ENCODE results near the gene HEY2.

Gene HEY2

DNA sequence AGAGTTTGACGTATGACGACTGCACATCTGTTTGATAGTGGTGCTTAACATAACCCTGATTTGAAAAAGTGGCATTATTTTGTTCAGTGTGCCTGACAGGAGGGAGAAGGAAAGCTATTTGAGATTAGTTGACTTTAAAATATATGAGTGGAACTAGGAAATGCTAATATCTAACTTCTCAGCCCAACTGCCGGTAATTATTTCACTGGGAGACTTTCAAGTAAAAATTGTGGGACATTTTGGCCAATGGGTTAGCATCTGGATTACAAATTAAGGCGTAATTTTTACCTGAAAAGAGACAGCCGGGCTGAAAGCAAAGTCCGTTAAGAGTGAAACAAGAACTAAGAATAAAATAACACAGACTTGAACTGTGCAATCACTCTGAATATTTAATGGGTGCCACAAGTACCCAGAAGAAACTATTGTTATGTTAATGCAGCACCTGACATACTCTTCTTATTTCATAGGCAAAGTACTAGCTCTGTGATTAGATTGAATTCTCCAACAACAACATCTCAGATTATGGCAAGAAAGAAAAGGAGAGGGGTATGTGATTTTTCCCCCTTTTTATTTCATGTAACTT lies 2.0 kb downstream of the HEY2 start:
- Histone ChIP-seq H2AFZ (ENCODE audit: low read length) (no peak overlapping the region), H3K4me2 (ENCODE audit: low read depth, low read length, poor library complexity, severe bottlenecking) (no peak overlapping the region), H3K9me2 (replicated peaks; ENCODE audit: low read depth, low read length) (no peaks in the 10 kb centered on the region), H3K9me3 (ENCODE audit: insufficient read depth, low read depth, low read length) (no peaks in the 10 kb centered on the region), H4K20me1 (ENCODE audit: insufficient read depth, low read length, poor library complexity, severe bottlenecking) (no peaks in the 10 kb centered on the region), H3K27me3 (ENCODE audit: insufficient read depth, low read length, poor library complexity, severe bottlenecking) (peaks cover 4% of the 10 kb centered on the region), H3K9ac (ENCODE audit: low read depth, low read length, poor library complexity, severe bottlenecking) (no peak overlapping the region), H3K4me1 (ENCODE audit: insufficient read depth, low read length, poor library complexity, severe bottlenecking) (no peaks in the 10 kb centered on the region), H3F3A (ENCODE audit: low read depth) (no peaks in the 10 kb centered on the region), H3K79me2 (ENCODE audit: insufficient read depth, low read length) (no peaks in the 10 kb centered on the region), H3K36me3 (ENCODE audit: insufficient read depth, low read length) (no peaks in the 10 kb centered on the region), H3K4me3 (ENCODE audit: low read length, poor library complexity, severe bottlenecking) (no peak overlapping the region)
- TF ChIP-seq, protein P1, sequence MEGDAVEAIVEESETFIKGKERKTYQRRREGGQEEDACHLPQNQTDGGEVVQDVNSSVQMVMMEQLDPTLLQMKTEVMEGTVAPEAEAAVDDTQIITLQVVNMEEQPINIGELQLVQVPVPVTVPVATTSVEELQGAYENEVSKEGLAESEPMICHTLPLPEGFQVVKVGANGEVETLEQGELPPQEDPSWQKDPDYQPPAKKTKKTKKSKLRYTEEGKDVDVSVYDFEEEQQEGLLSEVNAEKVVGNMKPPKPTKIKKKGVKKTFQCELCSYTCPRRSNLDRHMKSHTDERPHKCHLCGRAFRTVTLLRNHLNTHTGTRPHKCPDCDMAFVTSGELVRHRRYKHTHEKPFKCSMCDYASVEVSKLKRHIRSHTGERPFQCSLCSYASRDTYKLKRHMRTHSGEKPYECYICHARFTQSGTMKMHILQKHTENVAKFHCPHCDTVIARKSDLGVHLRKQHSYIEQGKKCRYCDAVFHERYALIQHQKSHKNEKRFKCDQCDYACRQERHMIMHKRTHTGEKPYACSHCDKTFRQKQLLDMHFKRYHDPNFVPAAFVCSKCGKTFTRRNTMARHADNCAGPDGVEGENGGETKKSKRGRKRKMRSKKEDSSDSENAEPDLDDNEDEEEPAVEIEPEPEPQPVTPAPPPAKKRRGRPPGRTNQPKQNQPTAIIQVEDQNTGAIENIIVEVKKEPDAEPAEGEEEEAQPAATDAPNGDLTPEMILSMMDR (conservative IDR thresholded peaks at IDR 0.05; ENCODE audit: low read length) = no peak
- no peak for TF ChIP-seq EZH2phosphoT487 (IDR thresholded peaks at IDR 0.05; ENCODE audit: borderline replicate concordance)

DNA sequence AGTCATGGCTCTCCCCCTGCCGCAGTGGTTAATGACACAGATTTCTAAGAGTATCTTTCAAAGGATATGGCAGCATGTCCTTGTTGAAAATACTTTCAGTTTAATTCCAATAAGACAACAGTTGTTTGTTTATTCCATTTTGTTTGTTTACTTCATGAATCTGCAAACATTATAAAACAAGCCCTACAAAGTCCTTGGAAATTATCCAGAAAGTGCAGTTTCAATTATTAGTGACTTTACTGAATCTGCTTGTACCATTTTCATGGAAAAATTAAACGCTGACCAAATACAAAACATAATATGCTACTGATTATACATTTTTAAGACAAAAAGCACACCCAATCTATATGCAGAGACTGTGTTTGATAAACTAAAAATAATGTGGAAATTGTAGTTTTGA lies 3.3 kb downstream of the HEY2 start:
- Histone ChIP-seq H2AFZ (ENCODE audit: low read length) (no peak overlapping the region), H3K36me3 (ENCODE audit: insufficient read depth, low read length) (no peaks in the 10 kb centered on the region), H3K4me1 (ENCODE audit: insufficient read depth, low read length, poor library complexity, severe bottlenecking) (no peaks in the 10 kb centered on the region), H3K9me2 (replicated peaks; ENCODE audit: low read depth, low read length) (no peaks in the 10 kb centered on the region), H3K9ac (ENCODE audit: low read depth, low read length, poor library complexity, severe bottlenecking) (no peak overlapping the region), H3K79me2 (ENCODE audit: insufficient read depth, low read length) (no peaks in the 10 kb centered on the region), H3K4me2 (ENCODE audit: low read depth, low read length, poor library complexity, severe bottlenecking) (peak overlapping the region; percentile 23), H3K9me3 (ENCODE audit: insufficient read depth, low read depth, low read length) (no peaks in the 10 kb centered on the region), H3F3A (ENCODE audit: low read depth) (no peaks in the 10 kb centered on the region), H3K4me3 (ENCODE audit: low read length, poor library complexity, severe bottlenecking) (no peak overlapping the region), H3K27me3 (ENCODE audit: insufficient read depth, low read length, poor library complexity, severe bottlenecking) (peaks cover 4% of the 10 kb centered on the region), H4K20me1 (ENCODE audit: insufficient read depth, low read length, poor library complexity, severe bottlenecking) (no peaks in the 10 kb centered on the region)
- TF ChIP-seq, protein P1 (conservative IDR thresholded peaks at IDR 0.05; ENCODE audit: low read length) = no peak
- no peak for TF ChIP-seq EZH2phosphoT487 (IDR thresholded peaks at IDR 0.05; ENCODE audit: borderline replicate concordance)

DNA sequence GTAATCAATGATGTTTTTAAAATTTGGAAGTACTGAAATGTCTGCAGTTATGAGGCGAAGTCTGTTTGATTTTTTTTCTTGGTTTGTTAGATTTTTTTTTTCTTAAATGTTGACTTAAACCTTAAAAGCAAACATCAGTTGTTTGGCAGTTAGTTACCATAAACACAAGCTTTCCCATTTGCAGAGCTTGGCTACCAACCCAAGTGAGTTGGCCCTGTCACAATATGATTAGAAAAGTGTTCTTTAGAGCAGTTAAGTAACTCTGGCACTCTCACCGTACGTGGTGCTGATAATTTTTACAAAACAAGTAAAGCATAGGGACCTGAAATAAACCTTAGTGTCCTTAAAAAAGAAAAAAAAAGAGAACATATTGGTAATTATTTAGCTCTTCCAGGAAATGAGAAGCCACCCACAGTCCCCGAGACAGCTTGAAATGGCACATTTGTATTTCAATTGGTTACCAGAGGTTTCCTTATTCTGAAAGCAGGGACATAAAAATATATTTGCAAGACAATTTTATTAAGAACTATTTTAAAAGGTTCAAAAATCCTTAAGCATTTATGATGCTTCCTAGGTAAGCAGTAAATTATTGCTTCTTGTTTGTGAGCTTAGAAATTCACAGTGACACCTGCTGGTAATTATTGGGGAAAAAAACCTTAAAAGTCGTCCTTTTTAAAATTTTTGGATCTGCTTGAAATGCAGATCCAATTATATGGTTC lies 3.9 kb downstream of the HEY2 start:
- Histone ChIP-seq H3K27me3 (ENCODE audit: insufficient read depth, low read length, poor library complexity, severe bottlenecking) (peaks cover 4% of the 10 kb centered on the region), H3K36me3 (ENCODE audit: insufficient read depth, low read length) (no peaks in the 10 kb centered on the region), H3K9me2 (replicated peaks; ENCODE audit: low read depth, low read length) (no peaks in the 10 kb centered on the region), H3K4me1 (ENCODE audit: insufficient read depth, low read length, poor library complexity, severe bottlenecking) (no peaks in the 10 kb centered on the region), H3K4me2 (ENCODE audit: low read depth, low read length, poor library complexity, severe bottlenecking) (no peak overlapping the region), H2AFZ (ENCODE audit: low read length) (no peak overlapping the region), H3K9ac (ENCODE audit: low read depth, low read length, poor library complexity, severe bottlenecking) (no peak overlapping the region), H3F3A (ENCODE audit: low read depth) (no peaks in the 10 kb centered on the region), H3K9me3 (ENCODE audit: insufficient read depth, low read depth, low read length) (no peaks in the 10 kb centered on the region), H3K79me2 (ENCODE audit: insufficient read depth, low read length) (no peaks in the 10 kb centered on the region), H3K4me3 (ENCODE audit: low read length, poor library complexity, severe bottlenecking) (no peak overlapping the region), H4K20me1 (ENCODE audit: insufficient read depth, low read length, poor library complexity, severe bottlenecking) (no peaks in the 10 kb centered on the region)
- TF ChIP-seq, protein P1 (conservative IDR thresholded peaks at IDR 0.05; ENCODE audit: low read length) = peak; percentile 70
- no peak for TF ChIP-seq EZH2phosphoT487 (IDR thresholded peaks at IDR 0.05; ENCODE audit: borderline replicate concordance)

All from Loucy (cell line).